Tibial nerve (tissue), 4 donors: Measurements from ENCODE around the gene SH3BP2. TPM values are rescaled to one million over a fixed set of nuclear protein-coding genes. Genes with fewer than 3 reads are reported as not detected.

Experiments
- DNase-seq, 2 donors: peaks; one replicate each; pipeline ENCODE4 v3.0.0-alpha.2; 2019; ENCODE audit warnings: low spot score in 2 of 2
- H3K27ac ChIP-seq, 4 donors: fragments of 200-600 bp; sonication (generic) in 3 of 4; one replicate each; pipeline ENCODE4 v1.5.1; 2017 to 2019; ENCODE audit warnings: mild to moderate bottlenecking in 1 of 4
- H3K27me3 ChIP-seq, 2 donors: fragments of 200-600 bp; sonication (generic) in 1 of 2; one replicate each; pipeline versions ENCODE4 v1.5.1 to v1.6.0; 2017 to 2019
- H3K36me3 ChIP-seq, 3 donors: fragments of 200-600 bp; sonication (generic); one replicate each; pipeline ENCODE4 v1.5.1; 2018 to 2019
- H3K4me1 ChIP-seq, 4 donors: fragments of 200-600 bp; sonication (generic) in 3 of 4; one replicate each; pipeline ENCODE4 v1.5.1; 2017 to 2019
- H3K4me3 ChIP-seq, 4 donors: fragments of 200-600 bp; sonication (generic) in 3 of 4; one replicate each; pipeline ENCODE4 v1.5.1; 2017 to 2019; ENCODE audit warnings: mild to moderate bottlenecking in 1 of 4, moderate library complexity in 1 of 4
- H3K9me3 ChIP-seq, 4 donors: fragments of 200-600 bp; sonication (generic) in 3 of 4; one replicate each; pipeline ENCODE4 v1.5.1; 2017 to 2019
- CTCF ChIP-seq, 5 experiments: fragments of 200-600 bp in 3 of 5; fragments of 450-650 bp in 2 of 5; sonication (generic) in 3 of 5; IDR thresholded peaks; one replicate each; pipeline ENCODE4 v1.5.1; 2016 to 2019; ENCODE audit warnings: antibody characterized with exemption in 5 of 5, mild to moderate bottlenecking in 3 of 5, moderate library complexity in 2 of 5
- EP300 ChIP-seq, 2 donors: sonication (generic); formaldehyde crosslinking; IDR thresholded peaks; one replicate each; pipeline ENCODE4 v1.6.1; 2017; ENCODE audit warnings: antibody characterized with exemption in 2 of 2, mild to moderate bottlenecking in 1 of 2
- POLR2A ChIP-seq, 2 donors: fragments of 450-650 bp; IDR thresholded peaks; one replicate each; pipeline ENCODE4 v1.6.1; 2017; ENCODE audit warnings: antibody characterized with exemption in 2 of 2, mild to moderate bottlenecking in 2 of 2, moderate library complexity in 2 of 2
- WGBS, 2 donors: methylation state at CpG; one replicate each; pipeline ENCODE4 v1.1.5; 2018; 5-methylcytosine and 5-hydroxymethylcytosine counted together
- total RNA-seq, 4 donors: library from RNA; depleted of rRNA; stranded (reverse); fragments of >200 nt; gene quantifications; one replicate each; pipeline ENCODE4 v1.1.0, GENCODE V29; 2016

The SH3BP2 gene
- total RNA-seq, 4 donors from 2014 or later, result 70.5 to 161 (median 77.8) TPM

GRCh38 chr4:2813446-2814405 is 20.8 kb downstream of the SH3BP2 start:
- peaks cover 0 to 31% (median 0%) of the 10 kb centered on the region in 3 donors for H3K36me3 ChIP-seq
- TF ChIP-seq EP300 (IDR thresholded peaks at IDR 0.05) (no peak), POLR2A (IDR thresholded peaks at IDR 0.05) (no peak)
- WGBS, 2 donors, result 85 to 89% methylated on average over 16 to 17 of the region's 17 CpGs
- peaks cover 0 to 77% (median 55%) of the 10 kb centered on the region in 4 donors for H3K4me1 ChIP-seq
- peak overlapping the region in 2 of 4 donors; percentile 44 to 53 for H3K4me3 ChIP-seq
- H3K27ac ChIP-seq, result peak overlapping the region in 3 of 4 donors; percentile 79 to 92 (median 82)
- no peak for DNase-seq
- H3K9me3 ChIP-seq, result peaks cover 0 to 11% (median 0%) of the 10 kb centered on the region in 4 donors
- H3K27me3 ChIP-seq, result no peaks in the 10 kb centered on the region

DNA sequence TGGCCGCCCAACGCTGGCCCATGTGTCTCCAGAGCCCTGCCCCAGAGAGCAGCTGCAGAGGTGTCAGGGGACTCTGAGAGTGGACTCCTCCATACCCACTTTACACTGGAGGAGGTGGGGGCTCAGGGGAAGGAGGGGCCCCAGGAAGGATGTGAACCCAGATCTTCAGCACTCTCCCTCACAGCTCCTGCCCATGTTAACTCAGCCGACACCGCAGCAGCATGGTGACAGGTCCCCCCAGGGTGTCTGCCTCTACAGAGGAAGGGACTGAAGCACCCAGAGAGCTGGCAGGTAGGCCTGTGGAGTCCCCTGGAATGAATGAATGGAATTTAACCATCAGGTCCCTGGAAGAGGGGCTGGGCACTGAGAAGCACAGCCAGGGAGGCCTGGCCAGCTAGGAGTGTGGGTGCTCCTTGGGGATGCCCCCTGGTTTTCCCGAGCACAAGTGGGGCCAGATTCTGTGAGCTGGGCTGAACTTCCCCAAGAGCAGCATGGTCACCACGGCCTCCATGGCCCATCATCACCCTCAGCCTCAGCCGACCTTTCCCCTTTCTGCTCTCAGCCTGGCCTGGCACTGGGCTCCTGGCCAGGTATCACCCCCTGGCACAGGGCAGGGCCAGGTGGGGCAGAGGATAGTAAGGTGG is 21.9 kb downstream of the SH3BP2 start:
- WGBS, 2 donors, result 72 to 73% methylated on average over 6 to 7 of the region's 7 CpGs
- Histone ChIP-seq H3K36me3 (peaks cover 0 to 31% (median 0%) of the 10 kb centered on the region in 3 donors), H3K4me1 (peaks cover 0 to 80% (median 49%) of the 10 kb centered on the region in 4 donors), H3K27ac (no peak overlapping the region), H3K27me3 (no peaks in the 10 kb centered on the region), H3K9me3 (peaks cover 0 to 11% (median 0%) of the 10 kb centered on the region in 4 donors), H3K4me3 (no peak overlapping the region)
- no peak for TF ChIP-seq POLR2A (IDR thresholded peaks at IDR 0.05)
- no peak for TF ChIP-seq CTCF (IDR thresholded peaks at IDR 0.05)
- no peak for TF ChIP-seq EP300 (IDR thresholded peaks at IDR 0.05)
- DNase-seq, result no peak

- peaks cover 0 to 11% (median 0%) of the 10 kb centered on the region in 4 donors for H3K9me3 ChIP-seq
- peaks cover 0 to 46% (median 0%) of the 10 kb centered on the region in 3 donors for H3K36me3 ChIP-seq
- no peaks in the 10 kb centered on the region for H3K27me3 ChIP-seq
- no peak for TF ChIP-seq POLR2A (IDR thresholded peaks at IDR 0.05)
- no peak for TF ChIP-seq CTCF (IDR thresholded peaks at IDR 0.05)
- TF ChIP-seq EP300 (IDR thresholded peaks at IDR 0.05), result no peak
- H3K27ac ChIP-seq, result no peak overlapping the region
- no peak for DNase-seq
- H3K4me3 ChIP-seq, result no peak overlapping the region
- peaks cover 0 to 63% (median 33%) of the 10 kb centered on the region in 4 donors for H3K4me1 ChIP-seq
- WGBS, 2 donors, result 84 to 97% methylated on average over 1 of the region's 1 CpG
Measured at GRCh38 chr4:2816401-2816954, 23.6 kb downstream of the SH3BP2 start.

- TF ChIP-seq POLR2A (IDR thresholded peaks at IDR 0.05) (no peak), CTCF (IDR thresholded peaks at IDR 0.05) (no peak), EP300 (IDR thresholded peaks at IDR 0.05) (no peak)
- Histone ChIP-seq H3K27ac (peak overlapping the region in 1 of 4 donors; percentile 85), H3K36me3 (peaks cover 0 to 53% (median 0%) of the 10 kb centered on the region in 3 donors), H3K4me3 (no peak overlapping the region), H3K4me1 (peaks cover 0 to 57% (median 27%) of the 10 kb centered on the region in 4 donors), H3K27me3 (no peaks in the 10 kb centered on the region), H3K9me3 (peaks cover 0 to 11% (median 0%) of the 10 kb centered on the region in 4 donors)
- WGBS, 2 donors, result 59 to 76% methylated on average over 4 of the region's 4 CpGs
- DNase-seq, result no peak
Measured at GRCh38 chr4:2817137-2817536, 24.3 kb downstream of the SH3BP2 start.

DNA sequence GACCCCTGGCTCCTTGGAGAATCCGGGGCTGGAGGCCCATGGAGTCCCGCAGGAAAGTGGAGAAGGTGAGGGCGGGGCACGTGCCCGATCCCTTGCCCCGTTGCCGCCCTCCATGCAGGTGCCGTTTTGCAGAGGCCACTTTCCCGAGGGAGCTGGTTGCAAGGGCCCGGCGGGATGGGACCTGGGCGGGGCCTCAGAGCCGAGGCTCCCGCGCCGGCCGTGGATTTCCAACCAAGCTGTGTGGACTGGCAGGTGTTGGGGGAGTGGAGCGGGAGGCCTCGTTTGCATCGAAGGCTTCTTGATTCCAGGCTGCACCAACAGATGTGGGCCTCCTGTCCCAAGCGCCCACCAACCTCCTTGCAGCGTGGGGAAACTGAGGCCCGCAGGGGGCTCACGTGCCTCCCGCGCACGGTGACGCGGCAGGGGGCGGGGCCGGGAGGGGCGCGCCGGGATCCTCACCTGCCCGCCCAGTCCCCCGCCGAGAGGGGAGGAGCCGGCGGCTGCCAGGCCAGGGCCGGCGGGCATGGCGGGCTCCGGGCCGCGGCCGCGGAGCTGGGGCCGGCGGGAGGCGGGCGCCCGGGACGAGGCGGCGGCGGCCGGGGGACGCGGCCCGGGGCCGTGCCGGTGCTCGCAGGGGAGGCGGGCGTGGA is 24.9 kb downstream of the SH3BP2 start:
- Histone ChIP-seq H3K4me1 (peaks cover 0 to 57% (median 20%) of the 10 kb centered on the region in 4 donors), H3K27ac (peak overlapping the region in 2 of 4 donors; percentile 75 to 85), H3K36me3 (peaks cover 0 to 60% (median 0%) of the 10 kb centered on the region in 3 donors), H3K9me3 (peaks cover 0 to 11% (median 0%) of the 10 kb centered on the region in 4 donors), H3K4me3 (peak overlapping the region; percentile 37 to 66 (median 52)), H3K27me3 (no peaks in the 10 kb centered on the region)
- no peak for DNase-seq
- TF ChIP-seq CTCF (IDR thresholded peaks at IDR 0.05) (no peak), POLR2A (IDR thresholded peaks at IDR 0.05) (no peak), EP300 (IDR thresholded peaks at IDR 0.05) (no peak)
- WGBS, 2 donors, result 6 to 13% methylated on average over 17 to 43 of the region's 65 CpGs
